ENCODE data around the gene ZNF532.

- TF ChIP-seq CTCF (conservative IDR thresholded peaks at IDR 0.05; ENCODE audit: low read depth, low read length) (no peak), EZH2 (IDR thresholded peaks at IDR 0.05; ENCODE audit: borderline replicate concordance, low read depth, low read length, poor library complexity, severe bottlenecking) (no peak)
Observed at GRCh38 chr18:58998401-58999203, 133.9 kb downstream of the ZNF532 start.
